Activated CD4-positive, alpha-beta memory T cell treated with anti-CD3 and anti-CD28 coated beads for 36 hours (primary cell): ENCODE data around the gene ARL16. TPM values are rescaled to one million over a fixed set of nuclear protein-coding genes. Genes with fewer than 3 reads are reported as not detected.

ENCODE experiments used
- microRNA-seq: library from miRNA; unstranded; fragments of <30 nt; microRNA quantifications from one replicate; pipeline ENCODE4 v1.2.0, GENCODE V29; 2022; ENCODE audit warnings: borderline number of aligned reads, borderline microRNAs expressed, borderline replicate concordance
- total RNA-seq, 2 experiments: library from RNA; stranded (reverse); gene quantifications; one replicate each; pipeline ENCODE4 v1.2.3, GENCODE V29; 2021

ARL16 gene
- total RNA-seq, 2 experiments from 2014 or later, result 15.1 to 17.1 TPM

Small RNA genes lying within 50 kb of the gene (microRNA-seq; reads per million reads assigned to microRNA genes)
- gene MIR6786, result not detected

Other genes starting within 250 kb of the ARL16 start
- 1,000 to 10,000 TPM; 3,773 to 3,928 TPM for gene ACTG1, start 171.0 kb downstream of the ARL16 start, total RNA-seq
- under 1 TPM; 0.33 to 0.46 TPM for gene FSCN2, start 155.4 kb downstream of the ARL16 start, total RNA-seq
- gene FAAP100, start 131.4 kb downstream of the ARL16 start, total RNA-seq, result 10 to 100 TPM; 33.5 to 39.7 TPM
- gene NPLOC4, start 46.7 kb downstream of the ARL16 start, total RNA-seq, result 10 to 100 TPM; 78.4 to 93.2 TPM
- gene TSPAN10, start 46.6 kb downstream of the ARL16 start, total RNA-seq, result under 1 TPM; 0.36 to 0.45 TPM
- 1 to 10 TPM; 1.1 to 1.5 TPM for gene PDE6G, start 27.3 kb downstream of the ARL16 start, total RNA-seq
- gene OXLD1, start 17.2 kb downstream of the ARL16 start, total RNA-seq, result 10 to 100 TPM; 49.6 to 57.7 TPM
- gene CCDC137, start 17.1 kb downstream of the ARL16 start, total RNA-seq, result 10 to 100 TPM; 34.0 to 36.8 TPM
- 100 to 1,000 TPM in 1 of 2 experiments, 10 to 100 TPM in 1; 96.9 to 111 TPM for gene HGS, start 214 bp upstream of the ARL16 start, total RNA-seq
- gene MRPL12, start 19.6 kb upstream of the ARL16 start, total RNA-seq, result 100 to 1,000 TPM; 112 to 118 TPM
- gene SLC25A10, start 28.5 kb upstream of the ARL16 start, total RNA-seq, result 10 to 100 TPM; 25.1 to 25.7 TPM
- gene GCGR, start 120.4 kb upstream of the ARL16 start, total RNA-seq, result not detected
- 10 to 100 TPM; 67.4 to 68.3 TPM for gene MCRIP1, start 149.5 kb upstream of the ARL16 start, total RNA-seq
- gene PPP1R27, start 151.3 kb upstream of the ARL16 start, total RNA-seq, result not detected
- gene P4HB, start 176.7 kb upstream of the ARL16 start, total RNA-seq, result 100 to 1,000 TPM; 358 to 367 TPM
- 100 to 1,000 TPM; 526 to 531 TPM for gene ARHGDIA, start 187.5 kb upstream of the ARL16 start, total RNA-seq
- gene ALYREF, start 207.8 kb upstream of the ARL16 start, total RNA-seq, result 100 to 1,000 TPM; 208 to 210 TPM
- 100 to 1,000 TPM; 172 to 173 TPM for gene ANAPC11, start 207.9 kb upstream of the ARL16 start, total RNA-seq
- not detected for gene NPB, start 218.4 kb upstream of the ARL16 start, total RNA-seq
- 10 to 100 TPM; 28.8 to 29.7 TPM for gene PCYT2, start 227.6 kb upstream of the ARL16 start, total RNA-seq
- gene SIRT7, start 234.4 kb upstream of the ARL16 start, total RNA-seq, result 10 to 100 TPM; 32.0 to 33.1 TPM
- gene MAFG, start 243.9 kb upstream of the ARL16 start, total RNA-seq, result 10 to 100 TPM; 23.4 to 24.1 TPM